Loucy (cell line): ENCODE data around the gene CACNB2.

Experiments
- CTCF ChIP-seq: fragments of 200-600 bp; sonication (generic); conservative IDR thresholded peaks from 2 replicates; pipeline ENCODE4 v1.5.1; 2014; ENCODE audit warnings: mild to moderate bottlenecking, antibody characterized with exemption, low read length
- EZH2phosphoT487 ChIP-seq: fragments of 200-600 bp; IDR thresholded peaks from 2 replicates; pipeline ENCODE4 v1.6.1; 2018; ENCODE audit warnings: antibody characterized with exemption, mild to moderate bottlenecking, moderate library complexity, borderline replicate concordance

- no peak for TF ChIP-seq CTCF
- no peak for TF ChIP-seq EZH2phosphoT487
Measured at GRCh38 chr10:18195060-18195799, 55.0 kb downstream of the CACNB2 start.
